Mesenchymal stem cell (in vitro differentiated cells and primary cell): Measurements from ENCODE around the gene CRB1.

Experiments
- DNase-seq: peaks from one replicate; pipeline ENCODE4 v3.0.0-alpha.2; 2013
- H2AFZ ChIP-seq: one replicate; pipeline ENCODE4 v1.6.1; 2013; ENCODE audit warnings: low read depth, mild to moderate bottlenecking, control low read depth, inconsistent platforms, low read length, moderate library complexity
- H2AK5ac ChIP-seq: 2 replicates; pipeline ENCODE4 v1.6.1; 2013; ENCODE audit warnings: low read length, moderate library complexity, mild to moderate bottlenecking, inconsistent platforms; ENCODE audit not compliant: severe bottlenecking
- H2BK120ac ChIP-seq: one replicate; pipeline ENCODE4 v1.6.1; 2013; ENCODE audit warnings: low read depth, mild to moderate bottlenecking, inconsistent platforms, low read length, moderate library complexity
- H2BK12ac ChIP-seq, 2 experiments: one replicate each; pipeline ENCODE4 v1.6.1; 2013; ENCODE audit warnings: inconsistent platforms in 2 of 2, low read length in 2 of 2, mild to moderate bottlenecking in 2 of 2, moderate library complexity in 2 of 2, control low read depth in 1 of 2
- H2BK15ac ChIP-seq: one replicate; pipeline ENCODE4 v1.6.1; 2013; ENCODE audit warnings: mild to moderate bottlenecking, low read depth, inconsistent platforms; ENCODE audit not compliant: poor library complexity, severe bottlenecking
- H2BK5ac ChIP-seq: 2 replicates; pipeline ENCODE4 v1.6.1; 2013; ENCODE audit warnings: low read depth, mild to moderate bottlenecking, low read length, control low read depth, inconsistent platforms; ENCODE audit not compliant: poor library complexity, severe bottlenecking
- H3K14ac ChIP-seq, 2 experiments: one replicate each; pipeline ENCODE4 v1.6.1; 2013; ENCODE audit warnings: inconsistent platforms in 2 of 2, low read length in 2 of 2, control low read depth in 1 of 2, mild to moderate bottlenecking in 1 of 2, moderate library complexity in 1 of 2
- H3K18ac ChIP-seq, 2 experiments: one replicate each; pipeline ENCODE4 v1.6.1; 2013; ENCODE audit warnings: inconsistent platforms in 2 of 2, low read length in 2 of 2, control low read depth in 1 of 2, low read depth in 1 of 2, mild to moderate bottlenecking in 1 of 2
- H3K23ac ChIP-seq, 2 experiments: one replicate each; pipeline ENCODE4 v1.6.1; 2013; ENCODE audit warnings: inconsistent platforms in 2 of 2, low read length in 2 of 2, mild to moderate bottlenecking in 2 of 2, moderate library complexity in 2 of 2, control low read depth in 1 of 2
- H3K27ac ChIP-seq: 2 replicates; pipeline ENCODE4 v1.5.1; 2013; ENCODE audit warnings: mild to moderate bottlenecking, moderate library complexity, low read length, control low read depth, inconsistent platforms; ENCODE audit not compliant: poor library complexity, severe bottlenecking
- H3K27me3 ChIP-seq, 2 experiments: 2 replicates each; pipeline versions ENCODE4 v1.6.1 to v1.7.0; 2013; ENCODE audit warnings: low read length in 2 of 2, mild to moderate bottlenecking in 2 of 2, moderate library complexity in 2 of 2, control low read depth in 1 of 2, inconsistent platforms in 1 of 2; ENCODE audit not compliant: control insufficient read depth in 1 of 2, insufficient read depth in 1 of 2
- H3K36me3 ChIP-seq, 2 experiments: 2 replicates each; pipeline versions ENCODE4 v1.6.1 to v1.7.0; 2013; ENCODE audit warnings: low read length in 2 of 2, control low read depth in 1 of 2, inconsistent platforms in 1 of 2, low read depth in 1 of 2, mild to moderate bottlenecking in 1 of 2; ENCODE audit not compliant: insufficient read depth in 2 of 2, control insufficient read depth in 1 of 2
- H3K4ac ChIP-seq, 2 experiments: one replicate each; pipeline ENCODE4 v1.6.1; 2013; ENCODE audit warnings: inconsistent platforms in 2 of 2, low read length in 2 of 2, mild to moderate bottlenecking in 2 of 2, moderate library complexity in 2 of 2, control low read depth in 1 of 2, low read depth in 1 of 2
- H3K4me1 ChIP-seq: 2 replicates; pipeline ENCODE4 v1.6.1; 2013; ENCODE audit warnings: low read depth, low read length, control low read depth; ENCODE audit not compliant: control insufficient read depth, insufficient read depth
- H3K4me2 ChIP-seq: 2 replicates; pipeline ENCODE4 v1.6.1; 2013; ENCODE audit warnings: low read length, mild to moderate bottlenecking, inconsistent platforms; ENCODE audit not compliant: poor library complexity, severe bottlenecking
- H3K4me3 ChIP-seq, 2 experiments: 2 replicates each; pipeline versions ENCODE4 v1.5.1 to v1.7.0; 2013; ENCODE audit warnings: low read length in 2 of 2, mild to moderate bottlenecking in 2 of 2, control low read depth in 1 of 2, low read depth in 1 of 2; ENCODE audit not compliant: insufficient read depth in 1 of 2
- H3K79me1 ChIP-seq: replicated peaks from 2 replicates; pipeline ENCODE4 v1.6.1; 2013; ENCODE audit warnings: mild to moderate bottlenecking, control low read depth, low read length, inconsistent platforms; ENCODE audit not compliant: poor library complexity, severe bottlenecking
- H3K9ac ChIP-seq: 2 replicates; pipeline ENCODE4 v1.7.0; 2013; ENCODE audit warnings: mild to moderate bottlenecking, low read length, moderate library complexity
- H3K9me3 ChIP-seq: 2 replicates; pipeline ENCODE4 v1.7.0; 2013; ENCODE audit warnings: mild to moderate bottlenecking, low read length; ENCODE audit not compliant: control insufficient read depth
- H4K8ac ChIP-seq: one replicate; pipeline ENCODE4 v1.6.1; 2013; ENCODE audit warnings: inconsistent platforms, mild to moderate bottlenecking, low read length, moderate library complexity
- H4K91ac ChIP-seq: one replicate; pipeline ENCODE4 v1.6.1; 2013; ENCODE audit warnings: mild to moderate bottlenecking, low read length, inconsistent platforms
- WGBS: methylation state at CpG from one replicate; pipeline ENCODE4 v1.1.7; 2013; ENCODE audit warnings: mixed read lengths; 5-methylcytosine and 5-hydroxymethylcytosine counted together

The CRB1 gene

DNA sequence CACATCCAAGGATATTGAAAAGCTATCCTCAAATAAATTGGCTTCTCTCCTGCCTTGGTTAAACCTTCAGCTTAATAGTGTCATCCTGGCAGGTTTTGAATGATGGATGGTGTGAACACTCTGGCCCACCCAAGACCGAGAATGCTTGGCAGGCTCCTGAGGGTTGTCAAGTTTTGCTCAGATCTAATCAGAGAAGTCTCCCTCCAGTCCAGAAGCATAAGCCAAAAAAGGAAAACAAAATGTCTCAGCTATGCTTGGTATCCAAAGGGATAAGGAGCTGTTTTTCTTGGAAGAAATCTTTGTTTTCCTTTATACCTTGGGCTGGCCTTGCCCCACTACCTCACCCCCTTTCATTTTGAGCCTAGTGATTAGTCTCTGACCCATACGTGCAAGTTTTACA is 172.7 kb downstream of the CRB1 start:
- H2BK120ac ChIP-seq = no peak overlapping the region
- no peak overlapping the region for H3K4me2 ChIP-seq
- 67% methylated on average over 1 of the region's 2 CpGs for WGBS
- H3K4ac ChIP-seq = no peak overlapping the region
- no peaks in the 10 kb centered on the region for H3K9me3 ChIP-seq
- no peak overlapping the region for H3K18ac ChIP-seq
- no peaks in the 10 kb centered on the region for H3K36me3 ChIP-seq
- no peak overlapping the region for H4K8ac ChIP-seq
- H2BK12ac ChIP-seq = no peak overlapping the region
- H3K4me3 ChIP-seq = no peak overlapping the region
- H2AK5ac ChIP-seq = no peak overlapping the region
- no peak overlapping the region for H2BK5ac ChIP-seq
- H3K27me3 ChIP-seq = no peaks in the 10 kb centered on the region
- no peak overlapping the region for H4K91ac ChIP-seq
- no peak for DNase-seq
- H3K4me1 ChIP-seq = no peaks in the 10 kb centered on the region
- H2AFZ ChIP-seq = no peak overlapping the region
- no peak overlapping the region for H2BK15ac ChIP-seq
- no peak overlapping the region for H3K27ac ChIP-seq
- no peak overlapping the region for H3K9ac ChIP-seq
- H3K14ac ChIP-seq = no peak overlapping the region
- no peak overlapping the region for H3K23ac ChIP-seq
- H3K79me1 ChIP-seq = no peaks in the 10 kb centered on the region

DNA sequence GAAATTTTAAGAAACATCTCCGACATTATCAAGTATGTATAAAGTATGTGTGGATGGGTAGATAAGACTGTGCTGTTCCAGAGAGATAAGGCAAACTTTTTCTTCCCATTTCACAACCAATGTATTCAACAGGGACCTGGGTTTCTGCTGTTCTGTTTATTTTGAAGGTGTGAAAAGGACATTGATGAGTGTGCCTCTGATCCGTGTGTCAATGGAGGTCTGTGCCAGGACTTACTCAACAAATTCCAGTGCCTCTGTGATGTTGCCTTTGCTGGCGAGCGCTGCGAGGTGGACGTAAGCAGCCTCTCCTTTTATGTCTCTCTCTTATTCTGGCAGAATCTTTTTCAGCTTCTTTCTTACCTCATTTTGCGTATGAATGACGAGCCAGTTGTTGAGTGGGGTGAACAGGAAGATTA is 174.0 kb downstream of the CRB1 start:
- H3K4me2 ChIP-seq = no peak overlapping the region
- H3K4me3 ChIP-seq = no peak overlapping the region
- H2AFZ ChIP-seq = no peak overlapping the region
- H3K4me1 ChIP-seq = no peaks in the 10 kb centered on the region
- H3K36me3 ChIP-seq = no peaks in the 10 kb centered on the region
- H4K8ac ChIP-seq = no peak overlapping the region
- H3K23ac ChIP-seq = peak overlapping the region in 1 of 2 experiments; percentile 9
- H3K18ac ChIP-seq = no peak overlapping the region
- no peak overlapping the region for H3K4ac ChIP-seq
- no peak overlapping the region for H4K91ac ChIP-seq
- WGBS = 7% methylated on average over 3 of the region's 8 CpGs
- no peaks in the 10 kb centered on the region for H3K9me3 ChIP-seq
- H2BK15ac ChIP-seq = no peak overlapping the region
- H2AK5ac ChIP-seq = no peak overlapping the region
- peak; percentile 31 for DNase-seq
- H3K14ac ChIP-seq = no peak overlapping the region
- no peak overlapping the region for H2BK5ac ChIP-seq
- no peaks in the 10 kb centered on the region for H3K27me3 ChIP-seq
- no peak overlapping the region for H2BK12ac ChIP-seq
- H2BK120ac ChIP-seq = no peak overlapping the region
- no peak overlapping the region for H3K9ac ChIP-seq
- no peaks in the 10 kb centered on the region for H3K79me1 ChIP-seq
- H3K27ac ChIP-seq = no peak overlapping the region

DNA sequence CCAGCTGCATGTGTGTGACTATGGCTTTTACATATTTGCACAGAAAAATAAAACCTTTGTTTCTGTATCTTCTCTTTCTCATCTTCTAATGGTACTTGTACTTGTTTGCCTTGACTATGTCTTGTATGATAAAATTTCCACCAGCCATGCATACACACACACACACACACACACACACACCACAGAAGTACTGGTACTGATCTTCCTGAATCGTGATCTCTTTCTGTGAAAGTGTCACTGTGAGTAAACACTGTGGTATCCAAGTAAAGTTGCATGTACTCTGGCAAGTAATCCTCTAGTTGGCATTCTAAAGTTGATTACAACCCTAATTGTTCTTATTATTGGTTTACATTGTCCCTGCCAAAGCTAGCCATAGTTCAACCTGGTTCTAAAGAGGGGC is 176.7 kb downstream of the CRB1 start:
- H3K4me1 ChIP-seq = no peaks in the 10 kb centered on the region
- no peak overlapping the region for H3K23ac ChIP-seq
- H2BK120ac ChIP-seq = no peak overlapping the region
- no CpG with 5 or more reads among the region's 1 CpG for WGBS
- H2BK5ac ChIP-seq = no peak overlapping the region
- H3K4me2 ChIP-seq = no peak overlapping the region
- no peak overlapping the region for H2BK12ac ChIP-seq
- no peak overlapping the region for H3K9ac ChIP-seq
- H3K4ac ChIP-seq = no peak overlapping the region
- H3K27ac ChIP-seq = no peak overlapping the region
- no peak overlapping the region for H3K4me3 ChIP-seq
- no peak overlapping the region for H4K8ac ChIP-seq
- DNase-seq = peak; percentile 55
- no peak overlapping the region for H2BK15ac ChIP-seq
- H4K91ac ChIP-seq = no peak overlapping the region
- H3K36me3 ChIP-seq = no peaks in the 10 kb centered on the region
- no peaks in the 10 kb centered on the region for H3K9me3 ChIP-seq
- no peak overlapping the region for H3K14ac ChIP-seq
- no peak overlapping the region for H2AFZ ChIP-seq
- no peak overlapping the region for H2AK5ac ChIP-seq
- H3K27me3 ChIP-seq = no peaks in the 10 kb centered on the region
- no peaks in the 10 kb centered on the region for H3K79me1 ChIP-seq
- H3K18ac ChIP-seq = no peak overlapping the region

GRCh38 chr1:197448121-197448779 is 180.2 kb downstream of the CRB1 start:
- H2AFZ ChIP-seq = no peak overlapping the region
- H3K36me3 ChIP-seq = no peaks in the 10 kb centered on the region
- no peak overlapping the region for H3K4me2 ChIP-seq
- no peak overlapping the region for H3K4ac ChIP-seq
- no peaks in the 10 kb centered on the region for H3K4me1 ChIP-seq
- H3K79me1 ChIP-seq = no peaks in the 10 kb centered on the region
- H3K14ac ChIP-seq = no peak overlapping the region
- no peak overlapping the region for H3K18ac ChIP-seq
- no peak overlapping the region for H3K9ac ChIP-seq
- H2BK15ac ChIP-seq = no peak overlapping the region
- DNase-seq = no peak
- no peak overlapping the region for H3K4me3 ChIP-seq
- 75% methylated on average over 2 of the region's 2 CpGs for WGBS
- no peak overlapping the region for H2BK5ac ChIP-seq
- H4K91ac ChIP-seq = no peak overlapping the region
- H2AK5ac ChIP-seq = no peak overlapping the region
- H2BK120ac ChIP-seq = no peak overlapping the region
- no peaks in the 10 kb centered on the region for H3K9me3 ChIP-seq
- no peaks in the 10 kb centered on the region for H3K27me3 ChIP-seq
- no peak overlapping the region for H3K23ac ChIP-seq
- H2BK12ac ChIP-seq = no peak overlapping the region
- H4K8ac ChIP-seq = no peak overlapping the region
- H3K27ac ChIP-seq = no peak overlapping the region
